ENCODE data around the gene HIGD1B. TPM values are rescaled to one million over a fixed set of nuclear protein-coding genes. Genes with fewer than 3 reads are reported as not detected.

Gene HIGD1B
- total and polyA plus RNA-seq, 12 donors, result 0.50 to 7.1 (median 1.8) TPM; not detected in 8

DNA sequence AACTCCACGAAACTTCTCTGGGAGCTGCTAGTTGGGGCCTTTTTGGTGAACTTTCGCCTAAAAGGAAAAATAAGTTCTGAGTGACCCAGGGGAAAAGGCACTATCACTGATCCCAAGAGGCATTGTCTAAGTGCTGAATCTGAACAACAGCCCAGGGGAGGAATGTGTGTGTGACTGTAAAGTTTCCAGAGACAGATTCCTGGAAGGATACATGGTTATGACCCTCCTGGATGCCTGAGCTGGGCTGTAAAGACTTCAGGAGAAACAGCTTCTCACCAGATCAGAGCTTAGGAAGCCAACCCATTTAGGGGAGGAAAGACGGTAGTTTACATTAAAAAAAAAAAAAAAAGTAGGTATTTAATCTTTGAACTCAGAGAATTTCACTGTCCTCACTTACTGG lies 20.2 kb downstream of the HIGD1B start:
- Histone ChIP-seq H3K27me3 (no peaks in the 10 kb centered on the region), H3K4me1 (replicated peaks in 1 of 2) (peaks cover 0 to 12% of the 10 kb centered on the region in 2 donors), H3K36me3 (replicated peaks in 1 of 2) (peaks cover 0 to 94% of the 10 kb centered on the region in 2 donors), H3K9me3 (replicated peaks in 1 of 3) (no peaks in the 10 kb centered on the region), H3K27ac (no peak overlapping the region), H3K4me3 (no peak overlapping the region)
- DNase-seq, result no peak
- TF ChIP-seq, protein P1, sequence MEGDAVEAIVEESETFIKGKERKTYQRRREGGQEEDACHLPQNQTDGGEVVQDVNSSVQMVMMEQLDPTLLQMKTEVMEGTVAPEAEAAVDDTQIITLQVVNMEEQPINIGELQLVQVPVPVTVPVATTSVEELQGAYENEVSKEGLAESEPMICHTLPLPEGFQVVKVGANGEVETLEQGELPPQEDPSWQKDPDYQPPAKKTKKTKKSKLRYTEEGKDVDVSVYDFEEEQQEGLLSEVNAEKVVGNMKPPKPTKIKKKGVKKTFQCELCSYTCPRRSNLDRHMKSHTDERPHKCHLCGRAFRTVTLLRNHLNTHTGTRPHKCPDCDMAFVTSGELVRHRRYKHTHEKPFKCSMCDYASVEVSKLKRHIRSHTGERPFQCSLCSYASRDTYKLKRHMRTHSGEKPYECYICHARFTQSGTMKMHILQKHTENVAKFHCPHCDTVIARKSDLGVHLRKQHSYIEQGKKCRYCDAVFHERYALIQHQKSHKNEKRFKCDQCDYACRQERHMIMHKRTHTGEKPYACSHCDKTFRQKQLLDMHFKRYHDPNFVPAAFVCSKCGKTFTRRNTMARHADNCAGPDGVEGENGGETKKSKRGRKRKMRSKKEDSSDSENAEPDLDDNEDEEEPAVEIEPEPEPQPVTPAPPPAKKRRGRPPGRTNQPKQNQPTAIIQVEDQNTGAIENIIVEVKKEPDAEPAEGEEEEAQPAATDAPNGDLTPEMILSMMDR (IDR thresholded peaks at IDR 0.05), result no peak
- no peak for TF ChIP-seq POLR2A (IDR thresholded peaks at IDR 0.05)
- intact Hi-C loops (cut with DNase I), result no loop called here
- WGBS, 4 donors, result 89 to 98% (median 92%) methylated on average over 3 of the region's 3 CpGs

DNA sequence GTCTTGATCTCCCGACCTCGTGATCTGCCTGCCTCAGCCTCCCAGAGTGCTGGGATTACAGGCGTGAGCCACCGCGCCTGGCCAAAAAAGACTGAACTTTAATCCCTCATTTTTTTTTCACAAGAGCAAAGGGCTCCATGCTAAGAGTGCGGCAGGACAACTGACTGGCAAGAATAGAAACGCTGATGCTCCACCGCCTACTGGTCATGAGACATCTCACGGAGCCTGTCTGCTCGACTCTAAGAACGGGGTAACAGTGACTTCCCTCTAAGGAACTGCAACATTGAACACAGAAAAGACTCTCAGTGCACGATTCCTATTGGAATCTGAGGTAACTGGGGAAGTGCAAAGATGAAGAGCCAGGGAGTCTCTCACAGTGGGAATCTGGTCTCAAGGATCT lies 23.9 kb downstream of the HIGD1B start:
- TF ChIP-seq, protein P1 (IDR thresholded peaks at IDR 0.05), result no peak
- TF ChIP-seq POLR2A (IDR thresholded peaks at IDR 0.05), result no peak
- H3K4me3 ChIP-seq, result no peak overlapping the region
- peaks cover 0 to 90% of the 10 kb centered on the region in 2 donors for H3K36me3 ChIP-seq (replicated peaks in 1 of 2)
- peaks cover 0 to 5% of the 10 kb centered on the region in 2 donors for H3K4me1 ChIP-seq (replicated peaks in 1 of 2)
- no peak for DNase-seq
- no peak overlapping the region for H3K27ac ChIP-seq
- 94 to 97% (median 96%) methylated on average over 12 of the region's 12 CpGs for WGBS, 4 donors
- H3K27me3 ChIP-seq, result no peaks in the 10 kb centered on the region
- no peaks in the 10 kb centered on the region for H3K9me3 ChIP-seq (replicated peaks in 1 of 3)
- intact Hi-C loops (cut with DNase I), result no loop called here

DNA sequence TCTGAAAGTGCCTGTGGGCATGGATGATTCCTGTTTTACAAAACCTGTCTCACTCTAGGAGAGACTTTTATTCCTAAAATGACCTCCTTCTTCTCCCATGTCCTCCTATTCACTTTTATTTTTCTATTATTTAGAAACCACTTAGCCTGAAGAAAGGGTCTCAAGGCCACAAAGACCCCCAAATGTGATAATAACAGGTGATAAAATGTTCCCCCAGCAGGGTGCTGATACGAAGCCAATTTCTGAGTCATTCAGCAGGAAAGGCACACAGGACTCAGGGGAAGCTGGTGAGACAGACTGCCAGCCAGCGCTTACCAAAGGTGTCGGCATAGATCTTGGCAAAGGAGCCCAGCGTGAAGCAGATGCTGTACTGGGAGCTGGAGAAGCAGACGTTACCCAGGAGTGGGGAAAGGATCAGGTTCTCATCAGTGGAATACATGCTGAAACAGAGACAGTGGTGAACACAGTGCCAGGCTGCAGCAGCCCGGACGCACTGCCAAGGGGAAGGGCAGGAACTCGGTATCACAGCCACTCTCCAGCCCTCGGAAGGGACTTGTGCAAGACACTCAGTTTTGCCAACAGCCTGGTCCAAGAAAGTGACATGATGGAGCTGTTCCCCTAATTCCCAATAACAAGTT lies 24.6 kb downstream of the HIGD1B start:
- Histone ChIP-seq H3K9me3 (replicated peaks in 1 of 3) (no peaks in the 10 kb centered on the region), H3K4me1 (replicated peaks in 1 of 2) (peaks cover 0 to 5% of the 10 kb centered on the region in 2 donors), H3K27ac (peak overlapping the region in 1 of 5 donors; percentile 42), H3K4me3 (no peak overlapping the region), H3K27me3 (no peaks in the 10 kb centered on the region), H3K36me3 (replicated peaks in 1 of 2) (peaks cover 0 to 89% of the 10 kb centered on the region in 2 donors)
- no peak for TF ChIP-seq POLR2A (IDR thresholded peaks at IDR 0.05)
- TF ChIP-seq, protein P1 (IDR thresholded peaks at IDR 0.05), result no peak
- WGBS, 4 donors, result 46 to 62% (median 59%) methylated on average over 6 to 9 of the region's 9 CpGs
- intact Hi-C loops (cut with DNase I), result no loop called here
- DNase-seq, result peak in 6 of 7 donors; percentile 38 to 74 (median 62)

DNA sequence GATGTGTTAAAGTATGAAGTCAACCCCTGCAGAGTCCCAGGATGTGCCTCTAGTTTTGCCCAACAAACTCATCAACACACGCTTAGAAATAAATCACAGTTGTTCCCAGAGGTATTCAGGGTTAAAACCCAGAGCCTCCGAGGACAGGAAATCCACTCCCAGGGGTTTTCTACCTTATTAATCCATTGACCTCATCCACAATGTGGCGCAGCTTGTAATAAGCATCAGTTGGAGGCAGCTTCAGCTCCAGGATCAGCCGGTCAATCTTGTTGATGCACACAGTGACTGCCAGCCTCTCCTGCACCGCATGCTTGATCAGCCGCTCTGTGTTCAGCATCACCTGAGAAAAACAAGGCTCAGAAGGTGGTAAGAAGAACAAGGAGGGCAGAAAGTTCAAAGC lies 28.1 kb downstream of the HIGD1B start:
- peaks cover 0 to 17% of the 10 kb centered on the region in 2 donors for H3K4me1 ChIP-seq (replicated peaks in 1 of 2)
- H3K36me3 ChIP-seq (replicated peaks in 1 of 2), result peaks cover 0 to 88% of the 10 kb centered on the region in 2 donors
- H3K9me3 ChIP-seq (replicated peaks in 1 of 3), result no peaks in the 10 kb centered on the region
- TF ChIP-seq POLR2A (IDR thresholded peaks at IDR 0.05), result no peak
- TF ChIP-seq, protein P1 (IDR thresholded peaks at IDR 0.05), result no peak
- 92 to 96% (median 94%) methylated on average over 6 of the region's 6 CpGs for WGBS, 4 donors
- no peaks in the 10 kb centered on the region for H3K27me3 ChIP-seq
- no peak for DNase-seq
- no peak overlapping the region for H3K27ac ChIP-seq
- intact Hi-C loops (cut with DNase I), result no loop called here
- no peak overlapping the region for H3K4me3 ChIP-seq

Data from adrenal gland (tissue), 12 donors.